RWPE1 (cell line): ENCODE data around the gene LGALS14.

Experiments used
- CTCF ChIA-PET: fragments of 350-600 bp; sonication (Branson Sonifier 250); formaldehyde crosslinking; extraction: SDS; loops from one replicate; lab custom pipeline; 2021; lab: Yijun Ruan, JAX
- POLR2A ChIA-PET: fragments of 400-600 bp; formaldehyde crosslinking; extraction: SDS; loops from one replicate; lab custom pipeline; 2020; ENCODE audit warnings: antibody characterized with exemption; ENCODE audit not compliant: low non-redundant PET; lab: Yijun Ruan, JAX
- DNase-seq: peaks from one replicate; pipeline ENCODE4 v3.0.0; 2012; ENCODE audit warnings: low spot score
- H3K27ac ChIP-seq: fragments of 450-650 bp; 2 replicates; pipeline ENCODE4 v1.5.1; 2017
- TF ChIP-seq, protein P1 (sequence below): fragments of 450-650 bp; conservative IDR thresholded peaks from 2 replicates; pipeline ENCODE4 v1.5.1; 2017; ENCODE audit warnings: low read depth, mild to moderate bottlenecking

Gene LGALS14

DNA sequence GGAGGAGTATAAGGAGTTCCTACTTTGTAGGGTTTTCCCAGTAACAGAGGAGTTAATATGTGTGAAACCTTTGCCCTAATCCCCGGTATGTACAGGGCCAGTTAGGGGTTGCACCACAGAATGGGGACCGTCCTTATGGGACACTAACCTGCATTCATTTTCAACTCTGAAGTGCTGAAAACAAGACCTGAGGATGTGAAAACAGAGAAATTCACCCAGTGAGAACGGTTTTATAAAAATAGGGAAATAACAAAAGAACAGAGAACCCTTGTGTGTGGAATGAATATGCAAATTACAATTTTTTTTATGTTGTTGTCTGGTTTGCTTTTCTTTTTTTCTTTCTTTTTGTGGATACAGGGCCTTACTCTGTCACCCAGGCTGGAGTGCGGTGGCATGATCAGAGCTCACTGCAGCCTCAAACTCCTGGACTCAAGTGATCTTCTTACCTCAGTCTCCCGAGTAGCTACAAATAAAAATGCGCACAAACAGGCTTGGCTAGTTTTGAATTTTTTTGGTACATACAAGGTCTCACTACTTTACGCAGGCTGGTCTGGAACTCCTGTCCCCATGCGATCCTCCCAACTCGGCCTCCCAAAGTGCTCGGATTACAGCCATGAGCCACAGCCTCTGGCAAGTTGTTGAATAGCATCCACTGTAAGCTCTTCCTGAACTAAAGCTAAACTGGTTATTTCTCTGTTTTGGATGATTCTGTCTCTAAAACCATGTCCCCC lies 23.0 kb downstream of the LGALS14 start:
- ChIA-PET CTCF (interaction anchor here (0.9 kb wide), 1 partner anchor 65 kb away, joined by 5 read pairs; no protein-coding TSS in a partner anchor), POLR2A (no interaction called here)
- H3K27ac ChIP-seq = no peak overlapping the region
- no peak for DNase-seq
- TF ChIP-seq, protein P1, sequence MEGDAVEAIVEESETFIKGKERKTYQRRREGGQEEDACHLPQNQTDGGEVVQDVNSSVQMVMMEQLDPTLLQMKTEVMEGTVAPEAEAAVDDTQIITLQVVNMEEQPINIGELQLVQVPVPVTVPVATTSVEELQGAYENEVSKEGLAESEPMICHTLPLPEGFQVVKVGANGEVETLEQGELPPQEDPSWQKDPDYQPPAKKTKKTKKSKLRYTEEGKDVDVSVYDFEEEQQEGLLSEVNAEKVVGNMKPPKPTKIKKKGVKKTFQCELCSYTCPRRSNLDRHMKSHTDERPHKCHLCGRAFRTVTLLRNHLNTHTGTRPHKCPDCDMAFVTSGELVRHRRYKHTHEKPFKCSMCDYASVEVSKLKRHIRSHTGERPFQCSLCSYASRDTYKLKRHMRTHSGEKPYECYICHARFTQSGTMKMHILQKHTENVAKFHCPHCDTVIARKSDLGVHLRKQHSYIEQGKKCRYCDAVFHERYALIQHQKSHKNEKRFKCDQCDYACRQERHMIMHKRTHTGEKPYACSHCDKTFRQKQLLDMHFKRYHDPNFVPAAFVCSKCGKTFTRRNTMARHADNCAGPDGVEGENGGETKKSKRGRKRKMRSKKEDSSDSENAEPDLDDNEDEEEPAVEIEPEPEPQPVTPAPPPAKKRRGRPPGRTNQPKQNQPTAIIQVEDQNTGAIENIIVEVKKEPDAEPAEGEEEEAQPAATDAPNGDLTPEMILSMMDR = no peak

DNA sequence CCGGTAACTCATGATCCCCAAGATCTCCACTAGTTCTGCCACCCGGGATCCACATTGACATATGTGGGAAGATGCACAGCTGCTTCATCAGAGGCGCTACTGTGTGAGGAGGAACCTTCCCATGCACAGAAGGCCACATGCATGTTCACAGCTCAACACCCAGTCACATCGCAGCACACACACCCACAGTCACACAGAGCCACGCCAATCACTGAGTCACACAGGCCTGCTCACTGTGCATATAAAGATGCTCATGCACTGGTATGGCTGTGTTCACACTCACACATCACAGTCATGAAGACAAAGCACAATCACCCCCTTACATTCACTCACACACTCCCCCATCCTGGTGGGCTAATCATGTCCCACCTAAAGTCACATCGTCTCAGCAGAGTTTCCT lies 23.8 kb downstream of the LGALS14 start:
- no peak overlapping the region for H3K27ac ChIP-seq
- ChIA-PET CTCF (interaction anchor here (0.9 kb wide), 1 partner anchor 65 kb away, joined by 5 read pairs; no protein-coding TSS in a partner anchor), POLR2A (no interaction called here)
- DNase-seq = no peak
- TF ChIP-seq, protein P1 = no peak

DNA sequence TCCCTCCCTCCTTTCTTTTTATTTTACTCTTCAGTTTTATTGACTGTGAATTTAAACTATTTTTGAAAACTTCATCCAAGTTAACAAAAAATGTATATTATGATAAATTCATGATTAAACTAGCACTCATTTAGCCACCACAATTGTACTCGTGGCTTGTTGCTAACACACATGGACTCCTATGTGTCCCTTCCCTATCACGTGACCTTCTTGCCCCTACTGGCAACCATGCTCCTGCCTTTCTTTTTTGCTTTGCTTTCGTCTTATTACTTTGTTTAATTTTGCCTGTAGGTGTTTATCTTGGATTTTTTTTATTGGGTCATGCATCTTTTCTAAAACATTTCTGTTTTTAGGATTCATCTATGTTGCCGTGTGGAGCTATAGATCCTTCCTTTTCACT lies 25.3 kb downstream of the LGALS14 start:
- DNase-seq = no peak
- H3K27ac ChIP-seq = no peak overlapping the region
- TF ChIP-seq, protein P1 = no peak
- CTCF ChIA-PET = interaction anchor here (0.6 kb wide), 1 partner anchor 129 kb away, joined by 4 read pairs; no protein-coding TSS in a partner anchor
- POLR2A ChIA-PET = no interaction called here

DNA sequence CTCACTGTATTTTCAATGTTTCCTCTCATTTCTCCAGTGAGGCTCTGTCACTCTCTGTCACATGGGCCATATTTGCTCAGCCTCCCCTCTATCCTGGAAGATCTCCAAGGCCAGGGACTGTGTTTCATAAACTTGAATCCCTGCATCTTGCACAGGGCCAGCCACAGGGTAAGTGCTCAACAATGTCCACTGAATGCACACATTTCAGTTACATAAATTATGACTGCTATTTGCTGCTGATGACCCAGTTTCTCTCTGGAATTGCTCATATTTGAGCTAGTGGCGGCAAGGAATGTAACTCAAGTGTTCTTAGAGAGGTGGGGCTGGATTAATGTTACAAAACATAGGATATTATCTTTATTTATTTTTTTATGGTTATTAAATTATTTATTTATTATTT lies 27.4 kb downstream of the LGALS14 start:
- H3K27ac ChIP-seq = no peak overlapping the region
- CTCF ChIA-PET = no interaction called here
- no peak for DNase-seq
- POLR2A ChIA-PET = no interaction called here
- TF ChIP-seq, protein P1 = no peak

DNA sequence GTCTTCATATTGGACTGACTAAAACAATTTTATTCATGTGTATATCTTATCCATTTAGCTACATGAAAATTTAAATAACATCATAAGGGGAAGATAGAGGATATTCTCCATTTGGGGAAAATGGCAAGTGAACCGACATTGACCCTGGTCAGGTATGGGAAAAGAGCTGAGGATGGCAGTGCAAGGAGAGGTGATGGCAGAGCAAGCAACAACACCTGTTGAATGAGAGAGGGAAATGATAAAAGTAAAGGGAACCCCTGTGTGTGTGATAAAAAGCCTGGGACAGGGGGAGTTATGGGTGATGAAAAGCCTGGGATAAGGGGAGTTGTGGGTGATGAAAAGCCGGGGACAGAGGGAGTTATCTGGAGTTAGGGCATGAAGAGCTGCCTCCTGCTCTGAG lies 29.6 kb downstream of the LGALS14 start:
- no peak for DNase-seq
- POLR2A ChIA-PET = no interaction called here
- CTCF ChIA-PET = interaction anchor here (0.5 kb wide), 1 partner anchor 183 kb away, joined by 4 read pairs; no protein-coding TSS in a partner anchor
- TF ChIP-seq, protein P1 = no peak
- H3K27ac ChIP-seq = no peak overlapping the region

DNA sequence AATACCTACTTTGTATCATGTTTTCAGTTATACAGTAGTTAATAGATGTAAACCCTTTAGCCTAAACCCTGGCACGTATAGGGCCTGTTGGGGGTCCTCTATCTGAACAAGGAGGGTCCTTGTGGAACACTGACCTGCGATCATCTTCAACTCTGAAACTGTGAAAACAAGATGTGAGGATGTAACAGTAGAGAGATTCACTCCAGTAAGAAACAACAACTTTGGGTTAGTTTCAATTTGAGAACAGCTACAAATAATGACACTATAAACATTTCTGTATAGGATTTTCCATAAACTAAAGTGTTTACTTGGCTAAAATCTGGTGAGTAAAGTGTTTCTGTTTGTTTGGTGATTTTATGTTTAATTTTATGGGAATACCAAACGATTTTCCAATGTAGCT lies 31.4 kb downstream of the LGALS14 start:
- CTCF ChIA-PET = no interaction called here
- no peak overlapping the region for H3K27ac ChIP-seq
- DNase-seq = no peak
- TF ChIP-seq, protein P1 = no peak
- POLR2A ChIA-PET = no interaction called here
